Caki2 (cell line): ENCODE measurements around the gene EXT2. TPM values are rescaled to one million over a fixed set of nuclear protein-coding genes. Genes with fewer than 3 reads are reported as not detected.

Experiments used
- DNase-seq: peaks from one replicate; pipeline ENCODE4 v3.0.0-alpha.2; 2015; ENCODE audit warnings: low read depth
- in situ Hi-C: cut with HindIII; loops from 2 replicates; pipeline ENCODE4 v1.10.0; 2016; ENCODE audit warnings: low sequenced_read_pairs, low pct_unique_long_range_greater_than_20kb, mixed read lengths
- total RNA-seq: library from RNA; depleted of rRNA; stranded (reverse); fragments of >200 nt; shearing (Covaris generic); gene quantifications from 2 replicates; pipeline ENCODE4 v1.2.3, GENCODE V29; 2014; ENCODE audit warnings: low replicate concordance

The EXT2 gene
- total RNA-seq, 1 experiment from 2014 or later: 89.6 TPM

- DNase-seq: no peak
- in situ Hi-C loops: no loop called here
Measured at GRCh38 chr11:44217432-44217831, 122.0 kb downstream of the EXT2 start.

- in situ Hi-C loops: no loop called here
- DNase-seq: no peak
Measured at GRCh38 chr11:44219830-44220796, 124.6 kb downstream of the EXT2 start.

GRCh38 chr11:44221456-44221855 is 126.0 kb downstream of the EXT2 start:
- in situ Hi-C loops: no loop called here
- DNase-seq: no peak

DNA sequence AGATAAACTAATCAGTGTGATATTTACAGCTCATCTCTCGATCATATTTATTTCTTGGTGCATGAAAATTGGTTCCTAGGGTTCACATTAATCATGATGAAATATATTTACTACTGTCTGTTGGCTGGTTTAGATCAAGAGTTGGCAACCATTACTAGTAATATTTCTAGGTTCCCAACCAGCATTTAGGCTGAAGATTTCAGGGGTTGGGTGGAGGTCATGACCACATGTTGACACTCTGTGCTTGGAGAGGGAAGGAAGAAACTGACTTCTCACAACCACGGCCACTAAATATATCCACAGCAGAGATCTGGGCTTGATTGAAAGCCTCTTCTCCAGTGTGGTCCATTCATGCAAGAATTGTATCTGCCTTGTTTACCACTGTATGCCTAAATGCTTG is 126.5 kb downstream of the EXT2 start:
- in situ Hi-C loops: no loop called here
- no peak for DNase-seq

GRCh38 chr11:44223238-44223637 is 127.8 kb downstream of the EXT2 start:
- DNase-seq: no peak
- in situ Hi-C loops: no loop called here

- no peak for DNase-seq
- in situ Hi-C loops: no loop called here
Measured at GRCh38 chr11:44224867-44225501, 129.5 kb downstream of the EXT2 start.

DNA sequence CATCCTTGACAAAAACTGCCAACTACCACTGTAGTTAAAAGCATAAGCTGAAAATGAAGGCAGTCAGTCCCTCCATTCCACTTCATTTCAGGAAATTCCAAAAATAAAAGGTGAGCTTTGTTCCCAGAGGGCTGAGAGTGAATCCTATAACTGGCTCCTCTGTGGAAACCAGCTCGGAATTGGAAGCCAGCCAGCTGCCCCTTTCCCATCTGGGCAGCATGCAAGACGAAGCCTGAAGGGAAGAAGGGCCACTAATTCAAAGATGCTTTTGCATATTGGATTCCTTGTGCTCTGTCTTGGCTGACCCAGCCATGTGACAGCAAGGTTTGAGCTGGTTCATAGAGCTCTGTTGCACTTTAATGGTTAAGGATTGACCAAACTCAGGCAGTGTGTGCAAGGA is 131.0 kb downstream of the EXT2 start:
- in situ Hi-C loops: no loop called here
- DNase-seq: no peak

GRCh38 chr11:44226945-44227344 is 131.5 kb downstream of the EXT2 start:
- in situ Hi-C loops: no loop called here
- DNase-seq: no peak

DNA sequence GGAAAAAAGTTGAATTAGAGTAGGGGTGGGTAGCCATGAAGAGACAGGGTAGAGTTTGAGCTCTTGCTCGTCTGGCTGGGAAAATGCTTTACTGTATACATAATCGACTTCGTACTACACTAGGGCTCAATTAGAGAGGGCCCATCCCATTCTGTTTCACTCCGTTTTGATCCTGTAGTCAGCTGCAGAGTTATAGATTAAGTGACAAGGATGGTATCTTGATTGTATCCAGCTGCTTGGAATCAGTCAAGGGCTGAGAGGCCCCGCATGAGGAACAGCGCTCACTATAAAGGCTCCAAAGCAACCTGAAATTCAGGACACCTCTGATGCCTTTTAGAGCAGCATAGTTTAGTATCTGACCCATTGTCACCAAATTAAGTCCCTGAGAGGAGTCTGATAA is 132.9 kb downstream of the EXT2 start:
- in situ Hi-C loops: no loop called here
- DNase-seq: no peak

- no peak for DNase-seq
- in situ Hi-C loops: no loop called here
Measured at GRCh38 chr11:44229098-44229497, 133.6 kb downstream of the EXT2 start.

- in situ Hi-C loops: no loop called here
- DNase-seq: no peak
Measured at GRCh38 chr11:44229624-44230023, 134.1 kb downstream of the EXT2 start.

DNA sequence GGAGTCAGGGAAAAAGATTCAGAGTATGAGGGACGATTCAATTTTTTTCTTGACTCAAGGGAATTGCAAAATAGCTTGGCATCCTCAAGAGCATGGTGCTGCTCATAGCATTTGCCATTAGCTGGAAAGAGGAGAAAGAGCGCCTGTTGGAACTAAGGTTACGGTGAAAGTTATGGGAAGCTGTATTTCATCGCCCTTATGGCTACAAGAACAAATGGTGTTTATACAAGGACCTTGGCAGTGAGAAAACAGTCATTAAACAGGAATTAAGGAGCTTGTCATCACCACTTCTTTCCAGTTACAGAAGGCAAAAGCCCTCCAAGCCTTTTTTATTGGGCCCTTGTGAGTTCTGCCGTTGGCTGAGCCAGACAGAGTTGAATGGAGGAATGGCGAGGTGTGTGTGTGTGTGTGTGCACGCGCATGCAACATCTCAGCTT is 140.3 kb downstream of the EXT2 start:
- DNase-seq: no peak
- in situ Hi-C loops: no loop called here

GRCh38 chr11:44236296-44236695 is 140.8 kb downstream of the EXT2 start:
- in situ Hi-C loops: no loop called here
- no peak for DNase-seq

DNA sequence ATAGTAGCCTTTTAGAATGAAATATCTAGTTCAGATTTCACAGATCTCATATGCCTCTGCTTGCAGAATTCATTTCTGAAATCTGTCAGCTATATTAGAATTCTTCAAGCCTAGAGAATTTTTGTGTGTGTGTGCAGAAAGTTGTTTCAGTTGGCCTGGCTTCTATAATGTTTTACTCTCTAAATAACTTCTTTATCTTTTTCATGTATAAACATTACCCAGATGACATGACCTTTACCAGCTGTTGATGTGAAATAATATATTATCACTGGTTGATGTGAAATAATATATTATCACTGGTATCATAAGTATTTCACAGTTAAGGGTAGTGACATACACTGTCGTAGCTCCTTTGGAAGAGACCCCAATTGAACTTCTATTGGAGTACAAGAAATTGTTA is 141.7 kb downstream of the EXT2 start:
- in situ Hi-C loops: no loop called here

DNA sequence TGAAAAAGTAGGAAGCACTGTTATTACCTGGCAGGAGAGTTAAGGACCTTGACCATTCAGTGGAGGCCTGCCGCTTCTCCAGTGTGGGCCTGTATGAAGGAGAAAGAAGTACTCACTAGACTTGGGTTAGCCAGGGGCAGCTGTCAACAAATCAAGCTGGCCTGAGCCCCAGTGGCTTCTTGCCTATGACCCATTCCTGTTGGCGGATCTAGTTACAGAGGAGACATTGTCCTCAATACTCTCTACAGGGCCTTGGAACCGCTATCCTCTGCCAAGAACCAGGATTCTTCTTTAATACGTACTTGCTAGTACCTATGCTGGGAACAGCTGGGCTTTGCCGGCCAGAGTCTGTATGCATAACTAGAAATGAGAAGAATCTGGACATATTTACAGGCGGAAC is 146.4 kb downstream of the EXT2 start:
- in situ Hi-C loops: no loop called here
- no peak for DNase-seq

More for the DNA sequence above, 141.7 kb downstream of the EXT2 start:
- DNase-seq: no peak

- no peak for DNase-seq
- in situ Hi-C loops: no loop called here
Measured at GRCh38 chr11:44243086-44243485, 147.6 kb downstream of the EXT2 start.

DNA sequence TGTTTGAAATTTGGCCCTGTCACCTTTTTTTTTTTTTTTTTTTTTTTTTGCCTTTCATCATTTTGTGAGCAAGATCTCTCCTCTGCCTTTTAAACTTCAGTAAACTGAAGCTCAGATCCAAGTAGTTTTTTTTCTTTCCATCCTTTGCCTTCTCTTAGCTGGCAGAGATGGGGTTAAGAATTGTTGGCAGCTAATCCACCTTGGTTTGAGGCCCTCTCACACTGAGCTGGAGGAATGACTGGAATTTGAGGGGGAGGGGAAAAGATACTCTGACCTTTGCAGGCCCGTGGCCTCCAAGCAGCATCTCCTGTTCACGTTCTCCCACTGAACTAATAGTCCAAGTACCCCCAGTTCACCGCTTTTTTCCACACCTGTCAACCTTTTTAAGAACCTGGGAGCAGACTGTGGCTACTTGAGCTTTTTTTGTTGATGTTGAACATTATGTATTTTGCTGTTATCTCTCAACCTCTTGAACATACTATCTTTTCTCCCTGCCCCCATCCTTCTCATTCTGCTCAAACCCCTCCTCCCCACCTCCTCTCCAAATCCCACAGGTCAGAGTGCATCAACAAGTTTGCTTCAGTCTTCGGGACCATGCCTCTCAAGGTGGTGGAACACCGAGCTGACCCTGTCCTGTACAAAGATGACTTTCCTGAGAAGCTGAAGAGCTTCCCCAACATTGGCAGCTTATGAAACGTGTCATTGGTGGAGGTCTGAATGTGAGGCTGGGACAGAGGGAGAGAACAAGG is 148.3 kb downstream of the EXT2 start:
- in situ Hi-C loops: no loop called here
- peak; percentile 45 for DNase-seq

- in situ Hi-C loops: no loop called here
Measured at GRCh38 chr11:44244639-44245310, 149.3 kb downstream of the EXT2 start.

More at GRCh38 chr11:44244639-44245310, 149.3 kb downstream of the EXT2 start:
- no peak for DNase-seq
